ENCODE results near the gene SPATC1L. TPM values are rescaled to one million over a fixed set of nuclear protein-coding genes. Genes with fewer than 3 reads are reported as not detected.

Gene SPATC1L
- total RNA-seq, 4 donors from 2014 or later: 1.1 to 9.4 (median 1.9) TPM

GRCh38 chr21:46144464-46145070 is 39.7 kb downstream of the SPATC1L start:
- TF ChIP-seq, protein P1, sequence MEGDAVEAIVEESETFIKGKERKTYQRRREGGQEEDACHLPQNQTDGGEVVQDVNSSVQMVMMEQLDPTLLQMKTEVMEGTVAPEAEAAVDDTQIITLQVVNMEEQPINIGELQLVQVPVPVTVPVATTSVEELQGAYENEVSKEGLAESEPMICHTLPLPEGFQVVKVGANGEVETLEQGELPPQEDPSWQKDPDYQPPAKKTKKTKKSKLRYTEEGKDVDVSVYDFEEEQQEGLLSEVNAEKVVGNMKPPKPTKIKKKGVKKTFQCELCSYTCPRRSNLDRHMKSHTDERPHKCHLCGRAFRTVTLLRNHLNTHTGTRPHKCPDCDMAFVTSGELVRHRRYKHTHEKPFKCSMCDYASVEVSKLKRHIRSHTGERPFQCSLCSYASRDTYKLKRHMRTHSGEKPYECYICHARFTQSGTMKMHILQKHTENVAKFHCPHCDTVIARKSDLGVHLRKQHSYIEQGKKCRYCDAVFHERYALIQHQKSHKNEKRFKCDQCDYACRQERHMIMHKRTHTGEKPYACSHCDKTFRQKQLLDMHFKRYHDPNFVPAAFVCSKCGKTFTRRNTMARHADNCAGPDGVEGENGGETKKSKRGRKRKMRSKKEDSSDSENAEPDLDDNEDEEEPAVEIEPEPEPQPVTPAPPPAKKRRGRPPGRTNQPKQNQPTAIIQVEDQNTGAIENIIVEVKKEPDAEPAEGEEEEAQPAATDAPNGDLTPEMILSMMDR (IDR thresholded peaks at IDR 0.05; ENCODE audit: low read depth): no peak

DNA sequence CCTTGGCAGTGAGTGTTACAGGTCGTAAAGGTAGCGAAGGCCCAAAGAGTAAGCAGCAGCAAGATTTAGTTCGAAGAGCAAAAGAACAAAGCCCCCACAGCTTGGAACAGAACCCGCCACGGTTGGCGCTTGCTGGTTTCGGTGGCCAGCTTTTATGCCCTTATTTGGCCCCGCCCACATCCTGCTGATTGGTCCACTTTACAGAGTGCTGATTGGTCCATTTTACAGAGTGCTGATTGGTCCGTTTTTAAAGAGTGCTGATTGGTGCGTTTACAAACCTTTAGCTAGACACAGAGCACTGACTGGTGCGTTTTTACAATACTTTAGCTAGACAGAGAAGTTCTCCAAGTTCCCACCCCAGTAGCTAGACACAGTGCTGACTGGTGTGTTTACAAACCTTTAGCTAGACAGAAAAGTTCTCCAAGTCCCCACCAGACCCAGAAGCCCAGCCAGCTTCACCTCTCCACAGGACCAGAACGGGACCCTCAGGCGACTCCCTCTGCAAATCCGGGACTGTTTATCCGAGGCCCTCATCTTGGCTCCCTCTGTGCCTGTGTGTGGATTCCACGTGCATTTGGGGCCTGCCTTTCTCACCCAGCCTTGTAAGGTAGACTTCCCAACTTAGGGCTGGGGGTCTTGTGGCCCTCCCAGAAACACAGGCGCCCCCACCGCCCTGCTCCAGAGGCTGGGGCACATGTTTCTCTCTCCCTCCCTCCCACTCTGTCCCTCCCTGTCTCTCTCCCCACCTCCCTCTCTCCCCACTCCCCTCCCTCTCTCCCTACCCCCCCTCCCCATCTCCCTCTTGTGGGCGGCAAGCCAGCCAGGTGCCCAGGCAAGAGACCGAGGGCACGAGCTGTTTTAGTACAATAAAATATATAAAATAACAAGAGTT is 41.4 kb downstream of the SPATC1L start:
- TF ChIP-seq, protein P1 (IDR thresholded peaks at IDR 0.05; ENCODE audit: low read depth): no peak

GRCh38 chr21:46141767-46142581 is 42.3 kb downstream of the SPATC1L start:
- TF ChIP-seq, protein P1 (IDR thresholded peaks at IDR 0.05; ENCODE audit: low read depth): no peak

GRCh38 chr21:46139686-46140085 is 44.6 kb downstream of the SPATC1L start:
- TF ChIP-seq, protein P1 (IDR thresholded peaks at IDR 0.05; ENCODE audit: low read depth): no peak

- TF ChIP-seq, protein P1 (IDR thresholded peaks at IDR 0.05; ENCODE audit: low read depth): no peak
Observed at GRCh38 chr21:46138383-46138970, 45.8 kb downstream of the SPATC1L start.

DNA sequence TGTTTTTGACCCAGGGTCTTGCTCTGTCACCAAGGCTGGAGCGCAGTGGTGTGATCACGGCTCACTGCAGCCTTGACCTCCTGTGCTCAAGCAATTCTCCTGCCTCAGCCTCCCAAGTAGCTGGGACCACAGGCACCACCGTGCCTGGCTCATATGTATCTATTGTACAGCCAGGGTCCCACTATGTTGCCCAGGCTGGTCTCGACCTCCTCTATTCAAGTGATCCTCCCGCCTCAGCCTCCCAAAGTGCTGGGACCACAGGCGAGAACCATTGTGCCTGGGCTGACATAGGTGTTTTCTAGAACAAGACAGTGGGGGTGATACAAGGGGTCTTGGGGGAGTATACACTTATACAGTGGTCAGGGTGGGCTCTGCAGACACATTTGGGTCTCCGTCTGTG is 46.4 kb downstream of the SPATC1L start:
- TF ChIP-seq, protein P1 (IDR thresholded peaks at IDR 0.05; ENCODE audit: low read depth): no peak
